Kidney capillary endothelial cell (primary cell): Measurements from ENCODE around the gene UQCRQ.
A peak's percentile ranks its signal among the peaks of the same experiment; 100 is the strongest.

Source experiments
- DNase-seq: peaks from one replicate; pipeline ENCODE4 v3.0.0-alpha.2; 2018; ENCODE audit warnings: low spot score

UQCRQ gene

GRCh38 chr5:132915681-132916080 is 49.2 kb downstream of the UQCRQ start:
- peak; percentile 66 for DNase-seq

DNA sequence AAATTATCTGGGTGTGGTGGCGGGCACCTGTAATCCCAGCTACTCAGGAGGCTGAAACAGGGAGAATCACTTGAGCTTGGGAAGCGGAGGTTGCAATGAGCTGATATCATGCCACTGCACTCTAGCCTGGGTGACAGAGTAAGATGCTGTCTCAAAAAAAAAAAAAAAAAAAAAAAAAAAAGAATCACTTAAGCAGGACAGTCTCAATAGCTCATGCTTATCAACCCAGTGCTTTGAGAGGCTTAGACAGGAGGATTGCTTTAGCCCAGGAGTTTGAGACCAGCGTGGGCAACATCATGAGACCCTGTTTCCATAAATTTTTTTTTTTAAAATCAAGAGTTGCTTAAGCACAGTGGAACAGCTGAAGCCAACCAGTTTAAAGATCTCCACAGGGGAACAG is 49.6 kb downstream of the UQCRQ start:
- DNase-seq: no peak
